B cell (primary cell): ENCODE measurements around the gene ADAMTS20. TPM values are rescaled to one million over a fixed set of nuclear protein-coding genes. Genes with fewer than 3 reads are reported as not detected.

Experiments
- ATAC-seq: fragments of 200-7000 bp; cut with Tn5 transposase; one replicate; pipeline ENCODE4 v1.10.0; 2021; ENCODE audit warnings: low read depth, mild to moderate bottlenecking, moderate number of reproducible peaks, moderate library complexity
- CTCF ChIA-PET: fragments of 350-600 bp; sonication (Branson Sonifier 250); formaldehyde crosslinking; loops from one replicate; lab custom pipeline; 2021; ENCODE audit warnings: antibody characterized with exemption, inconsistent platforms; lab: Charles Lee
- POLR2A ChIA-PET: fragments of 350-600 bp; sonication (Branson Sonifier 250); formaldehyde crosslinking; loops from one replicate; lab custom pipeline; 2021; ENCODE audit warnings: antibody characterized with exemption; lab: Charles Lee
- DNase-seq: peaks from one replicate; pipeline ENCODE4 v3.0.0; 2013
- H2AFZ ChIP-seq: 2 replicates; pipeline ENCODE4 v1.6.1; 2012; ENCODE audit warnings: mild to moderate bottlenecking, low read depth, low read length; ENCODE audit not compliant: insufficient read depth, poor library complexity, severe bottlenecking
- H3K27ac ChIP-seq, 2 donors: 1 replicate in 1 of 2; 2 replicates in 1 of 2; pipeline ENCODE4 v1.5.1; 2012 to 2013; ENCODE audit warnings: low read length in 2 of 2, mild to moderate bottlenecking in 2 of 2, moderate library complexity in 1 of 2
- H3K27me3 ChIP-seq, 4 experiments: fragments of 200-600 bp in 1 of 4; sonication (generic) in 1 of 4; replicated peaks in 1 of 4; 1 replicate in 2 of 4; 2 replicates in 2 of 4; pipeline versions ENCODE4 v1.6.1 to v1.7.0; 2013 to 2016; ENCODE audit warnings: low read length in 3 of 4, mild to moderate bottlenecking in 2 of 4, mixed read lengths in 1 of 4, moderate library complexity in 1 of 4; ENCODE audit not compliant: insufficient read depth in 4 of 4, control insufficient read depth in 3 of 4; ENCODE audit errors: control extremely low read depth in 1 of 4
- H3K36me3 ChIP-seq, 2 experiments: replicated peaks in 1 of 2; 1 replicate in 1 of 2; 2 replicates in 1 of 2; pipeline versions ENCODE4 v1.6.1 to v1.7.1; 2013; ENCODE audit warnings: low read length in 1 of 2; ENCODE audit not compliant: insufficient read depth in 2 of 2, control insufficient read depth in 1 of 2; ENCODE audit errors: control extremely low read depth in 1 of 2, extremely low read depth in 1 of 2
- H3K4me1 ChIP-seq, 2 donors: fragments of 200-600 bp in 1 of 2; sonication (generic) in 1 of 2; 1 replicate in 1 of 2; 2 replicates in 1 of 2; pipeline versions ENCODE4 v1.5.1 to v1.6.1; 2013 to 2017; ENCODE audit warnings: low read length in 2 of 2; ENCODE audit not compliant: control insufficient read depth in 2 of 2, insufficient read depth in 2 of 2
- H3K4me2 ChIP-seq: replicated peaks from 2 replicates; pipeline ENCODE3; 2012; ENCODE audit warnings: mild to moderate bottlenecking, low read depth, low read length; ENCODE audit not compliant: poor library complexity, severe bottlenecking
- H3K4me3 ChIP-seq, 5 experiments: fragments of 200-600 bp in 1 of 5; sonication (generic) in 1 of 5; 1 replicate in 3 of 5; 2 replicates in 2 of 5; pipeline versions ENCODE4 v1.5.1 to v1.7.0; 2011 to 2016; ENCODE audit warnings: low read length in 4 of 5, mild to moderate bottlenecking in 4 of 5, low read depth in 2 of 5, control low read depth in 1 of 5, moderate library complexity in 1 of 5; ENCODE audit not compliant: insufficient read depth in 1 of 5; ENCODE audit errors: control extremely low read depth in 1 of 5, extremely low read depth in 1 of 5
- H3K79me2 ChIP-seq: fragments of 200-600 bp; sonication (generic); one replicate; pipeline ENCODE4 v1.6.0; 2016; ENCODE audit warnings: low read length; ENCODE audit not compliant: control insufficient read depth, insufficient read depth
- H3K9ac ChIP-seq: fragments of 200-600 bp; sonication (generic); 2 replicates; pipeline ENCODE4 v1.6.1; 2017; ENCODE audit warnings: mild to moderate bottlenecking, low read length, moderate library complexity
- H3K9me3 ChIP-seq, 3 donors: one replicate each; pipeline versions ENCODE4 v1.6.1 to v1.7.1; 2013; ENCODE audit warnings: low read length in 2 of 3; ENCODE audit not compliant: control insufficient read depth in 2 of 3, insufficient read depth in 1 of 3; ENCODE audit errors: control extremely low read depth in 1 of 3
- H4K20me1 ChIP-seq: 2 replicates; pipeline ENCODE4 v1.6.0; 2012; ENCODE audit warnings: mild to moderate bottlenecking, low read length; ENCODE audit not compliant: insufficient read depth, control insufficient read depth, poor library complexity, severe bottlenecking
- H3K27ac Mint-ChIP-seq: one replicate; pipeline ENCODE4 v1.8.0; 2021; ENCODE audit warnings: mixed read lengths
- H3K27me3 Mint-ChIP-seq: one replicate; pipeline ENCODE4 v1.8.0; 2021; ENCODE audit warnings: mixed read lengths
- H3K4me1 Mint-ChIP-seq: one replicate; pipeline ENCODE4 v1.8.0; 2021; ENCODE audit warnings: mixed read lengths
- H3K4me3 Mint-ChIP-seq: one replicate; pipeline ENCODE4 v1.8.0; 2021; ENCODE audit warnings: mixed read lengths
- H3K9me3 Mint-ChIP-seq: one replicate; pipeline ENCODE4 v1.8.0; 2022; ENCODE audit warnings: mixed read lengths; ENCODE audit not compliant: insufficient read depth
- EZH2 ChIP-seq: IDR thresholded peaks from 2 replicates; pipeline ENCODE4 v1.6.1; 2012; ENCODE audit warnings: borderline replicate concordance, low read depth, mild to moderate bottlenecking, moderate library complexity, low read length; ENCODE audit not compliant: insufficient read depth, poor library complexity, severe bottlenecking
- WGBS: methylation state at CpG from one replicate; pipeline ENCODE4 v1.1.5; 2013; ENCODE audit warnings: missing lambda C conversion rate; ENCODE audit not compliant: insufficient coverage; 5-methylcytosine and 5-hydroxymethylcytosine counted together
- intact Hi-C: fragments of 100-400 bp; cut with micrococcal nuclease; formaldehyde crosslinking; loops from one replicate; pipeline ENCODE4 v1.10.0; 2022
- polyA plus RNA-seq: library from polyadenylated mRNA; depleted of rRNA; stranded (reverse); fragments of >200 nt; gene quantifications from 2 replicates; pipeline ENCODE4 v1.2.3, GENCODE V29; 2012
- total RNA-seq, 2 donors: library from RNA; stranded (reverse); fragments of 120-200 nt in 1 of 2; gene quantifications; 1 replicate in 1 of 2; 2 replicates in 1 of 2; pipeline versions ENCODE4 v1.2.3 to v1.2.4, GENCODE V29; 2013 to 2022
- TF ChIP-seq, protein P1 (sequence below): fragments of 200-600 bp; IDR thresholded peaks from one replicate; pipeline ENCODE4 v1.8.0; 2022; ENCODE audit warnings: antibody characterized with exemption, mild to moderate bottlenecking

ADAMTS20 gene
- total and polyA plus RNA-seq, 2 donors (not counting 1 experiment from before 2014, with no cell fraction given): not detected

DNA sequence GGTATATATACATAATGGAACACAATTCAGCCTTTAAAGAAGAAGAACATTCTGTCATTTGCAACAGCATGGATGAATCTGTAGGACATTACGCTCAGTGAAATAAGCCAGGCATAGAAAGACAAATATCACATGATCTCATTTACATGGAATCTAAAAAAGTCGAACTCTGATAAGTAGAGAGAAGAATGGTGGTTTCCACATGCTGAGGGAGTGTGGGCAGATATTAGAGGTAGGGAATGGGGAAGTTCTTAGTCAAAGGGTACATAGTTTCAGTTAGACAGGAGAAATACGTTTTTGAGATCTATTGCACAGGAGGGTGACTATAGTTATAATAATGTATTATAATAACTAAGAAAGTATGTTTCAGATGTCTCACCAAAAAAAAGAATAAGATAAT, 71.4 kb downstream of the ADAMTS20 start:
- no peaks in the 10 kb centered on the region for H3K36me3 ChIP-seq
- no peaks in the 10 kb centered on the region for H3K4me1 Mint-ChIP-seq
- no CpG with 5 or more reads among the region's 3 CpGs for WGBS
- H3K9me3 Mint-ChIP-seq: peaks cover 1% of the 10 kb centered on the region
- peaks cover 0 to 4% (median 0%) of the 10 kb centered on the region in 3 donors for H3K9me3 ChIP-seq
- no peak overlapping the region for H3K4me3 ChIP-seq
- no peak overlapping the region for H3K27ac Mint-ChIP-seq
- H2AFZ ChIP-seq: no peak overlapping the region
- H4K20me1 ChIP-seq: no peaks in the 10 kb centered on the region
- H3K79me2 ChIP-seq: no peaks in the 10 kb centered on the region
- H3K4me1 ChIP-seq: no peaks in the 10 kb centered on the region
- H3K27ac ChIP-seq: no peak overlapping the region
- intact Hi-C loops: no loop called here
- H3K9ac ChIP-seq: no peak overlapping the region
- CTCF ChIA-PET: no interaction called here
- H3K4me3 Mint-ChIP-seq: no peak overlapping the region
- no peak overlapping the region for H3K4me2 ChIP-seq
- TF ChIP-seq, protein P1, sequence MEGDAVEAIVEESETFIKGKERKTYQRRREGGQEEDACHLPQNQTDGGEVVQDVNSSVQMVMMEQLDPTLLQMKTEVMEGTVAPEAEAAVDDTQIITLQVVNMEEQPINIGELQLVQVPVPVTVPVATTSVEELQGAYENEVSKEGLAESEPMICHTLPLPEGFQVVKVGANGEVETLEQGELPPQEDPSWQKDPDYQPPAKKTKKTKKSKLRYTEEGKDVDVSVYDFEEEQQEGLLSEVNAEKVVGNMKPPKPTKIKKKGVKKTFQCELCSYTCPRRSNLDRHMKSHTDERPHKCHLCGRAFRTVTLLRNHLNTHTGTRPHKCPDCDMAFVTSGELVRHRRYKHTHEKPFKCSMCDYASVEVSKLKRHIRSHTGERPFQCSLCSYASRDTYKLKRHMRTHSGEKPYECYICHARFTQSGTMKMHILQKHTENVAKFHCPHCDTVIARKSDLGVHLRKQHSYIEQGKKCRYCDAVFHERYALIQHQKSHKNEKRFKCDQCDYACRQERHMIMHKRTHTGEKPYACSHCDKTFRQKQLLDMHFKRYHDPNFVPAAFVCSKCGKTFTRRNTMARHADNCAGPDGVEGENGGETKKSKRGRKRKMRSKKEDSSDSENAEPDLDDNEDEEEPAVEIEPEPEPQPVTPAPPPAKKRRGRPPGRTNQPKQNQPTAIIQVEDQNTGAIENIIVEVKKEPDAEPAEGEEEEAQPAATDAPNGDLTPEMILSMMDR: no peak
- TF ChIP-seq EZH2: no peak
- H3K27me3 ChIP-seq: no peaks in the 10 kb centered on the region
- H3K27me3 Mint-ChIP-seq: no peaks in the 10 kb centered on the region
- POLR2A ChIA-PET: no interaction called here
- no peak for ATAC-seq
- no peak for DNase-seq

DNA sequence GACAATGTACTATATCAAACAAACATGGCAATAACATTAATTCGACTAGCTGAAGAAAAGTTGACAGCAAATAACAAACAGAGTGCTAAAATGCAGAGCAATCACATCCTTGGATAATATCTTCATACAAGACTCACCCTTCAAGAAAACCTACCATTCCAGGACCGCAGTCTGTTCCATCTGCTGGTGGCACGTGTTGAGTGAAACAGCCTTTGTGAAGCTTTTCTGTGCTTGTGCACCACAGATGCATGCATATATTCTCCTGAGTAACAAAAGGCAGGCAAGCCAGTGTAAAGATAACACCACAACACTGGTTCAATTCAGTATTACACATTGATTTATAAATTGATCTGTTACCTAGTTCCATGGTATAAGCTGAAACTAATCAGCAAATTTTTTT, 89.3 kb downstream of the ADAMTS20 start:
- Histone ChIP-seq H3K9me3 (peaks cover 0 to 5% (median 0%) of the 10 kb centered on the region in 3 donors), H4K20me1 (no peaks in the 10 kb centered on the region), H3K36me3 (no peaks in the 10 kb centered on the region), H3K4me1 (no peaks in the 10 kb centered on the region), H2AFZ (no peak overlapping the region), H3K9ac (no peak overlapping the region), H3K4me3 (no peak overlapping the region), H3K79me2 (no peaks in the 10 kb centered on the region), H3K27me3 (no peaks in the 10 kb centered on the region), H3K27ac (no peak overlapping the region), H3K4me2 (no peak overlapping the region)
- 88% methylated on average over 2 of the region's 3 CpGs for WGBS
- TF ChIP-seq EZH2: no peak
- TF ChIP-seq, protein P1: no peak
- no peaks in the 10 kb centered on the region for H3K4me1 Mint-ChIP-seq
- no peaks in the 10 kb centered on the region for H3K27me3 Mint-ChIP-seq
- no peak for ATAC-seq
- intact Hi-C loops: no loop called here
- H3K9me3 Mint-ChIP-seq: peaks cover 2% of the 10 kb centered on the region
- ChIA-PET CTCF (no interaction called here), POLR2A (no interaction called here)
- H3K27ac Mint-ChIP-seq: no peak overlapping the region
- H3K4me3 Mint-ChIP-seq: no peak overlapping the region
- DNase-seq: no peak
